ENCODE data around the gene TNFRSF25. TPM values are rescaled to one million over a fixed set of nuclear protein-coding genes. Genes with fewer than 3 reads are reported as not detected.

The TNFRSF25 gene
- total and polyA plus RNA-seq, 2 donors (not counting 3 experiments of a cell fraction or from before 2014, with no cell fraction given) = 33.9 to 38.8 TPM

- H3K4me2 ChIP-seq (ENCODE audit: insufficient read depth, low read length) = no peak overlapping the region
- H3K9me3 ChIP-seq (replicated peaks; ENCODE audit: control insufficient read depth, insufficient read depth, low read length) = no peaks in the 10 kb centered on the region
- ChIA-PET POLR2A (no interaction called here), CTCF (interaction anchor here (1.8 kb wide), 1 partner anchor 8 kb away, joined by 7 read pairs; no protein-coding TSS in a partner anchor)
- H3K36me3 ChIP-seq (ENCODE audit: control insufficient read depth in 2 of 2, extremely low read depth in 1 of 2, insufficient read depth in 2 of 2, low read length in 2 of 2) = peaks cover 0 to 3% of the 10 kb centered on the region in 2 experiments
- no peak overlapping the region for H2AFZ ChIP-seq (ENCODE audit: low read depth, low read length)
- H3K4me3 ChIP-seq (replicated peaks in 1 of 3; ENCODE audit: insufficient read depth in 1 of 3, low read depth in 1 of 3, low read length in 3 of 3) = no peak overlapping the region
- H3K27me3 ChIP-seq (ENCODE audit: control insufficient read depth in 2 of 2, insufficient read depth in 2 of 2, low read length in 2 of 2) = no peaks in the 10 kb centered on the region
- FAIRE-seq = no peak
- H3K9me1 ChIP-seq (replicated peaks; ENCODE audit: control insufficient read depth, extremely low read depth, insufficient read depth, low read length) = no peaks in the 10 kb centered on the region
- no peak overlapping the region for H3K27ac ChIP-seq (ENCODE audit: insufficient read depth, low read depth, low read length)
- no peak for DNase-seq (ENCODE audit: low read depth, low spot score)
- H3K4me1 ChIP-seq (ENCODE audit: control insufficient read depth, extremely low read depth, insufficient read depth, low read length) = peaks cover 10% of the 10 kb centered on the region
- TF ChIP-seq MAX (IDR thresholded peaks at IDR 0.05; ENCODE audit: insufficient read depth, insufficient read length) (no peak), JUN (IDR thresholded peaks at IDR 0.05; ENCODE audit: borderline replicate concordance, insufficient read depth, insufficient read length, low read depth) (no peak), POLR2A (IDR thresholded peaks at IDR 0.05; ENCODE audit: low read depth, low read length) (no peak), FOS (IDR thresholded peaks at IDR 0.05; ENCODE audit: borderline replicate concordance, insufficient read depth, low read length) (no peak), CTCF (IDR thresholded peaks at IDR 0.05; ENCODE audit: extremely low read depth in 1 of 2, insufficient read depth in 1 of 2, low read depth in 1 of 2, low read length in 2 of 2) (no peak)
- no peak overlapping the region for H3K9ac ChIP-seq (replicated peaks; ENCODE audit: extremely low read depth, insufficient read depth, low read length)
- no peaks in the 10 kb centered on the region for H4K20me1 ChIP-seq (replicated peaks; ENCODE audit: control insufficient read depth, extremely low read depth, insufficient read depth, low read length)
- BruUV-seq (replicated peaks) = no TSS peak
- intact Hi-C loops (cut with micrococcal nuclease) (no loop called here), dilution Hi-C loops (cut with MboI; ENCODE audit: extremely low pct_ligation_motif_present, low sequenced_read_pairs) (no loop called here)
- H3K79me2 ChIP-seq (ENCODE audit: control insufficient read depth, insufficient read depth, low read length) = peaks cover 39% of the 10 kb centered on the region
Measured at GRCh38 chr1:6481820-6482219, 15.8 kb upstream of the TNFRSF25 start.
